ENCODE data around the gene UBE3C. TPM values are rescaled to one million over a fixed set of nuclear protein-coding genes. Genes with fewer than 3 reads are reported as not detected.
A peak's percentile ranks its signal among the peaks of the same experiment; 100 is the strongest.
"Not testable (repeated sequence)": the region's sequence is repeated elsewhere in the genome, so short reads cannot be mapped to it uniquely, and the experiment has no call there.

The UBE3C gene
- total RNA-seq, 1 donor from 2014 or later = 52.1 TPM

GRCh38 chr7:157126921-157127320 lies 11.8 kb upstream of the UBE3C start:
- intact Hi-C loops (cut with micrococcal nuclease) = no loop called here
- ATAC-seq (no peak), DNase-seq (no peak)

GRCh38 chr7:157129200-157129599 lies 9.5 kb upstream of the UBE3C start:
- intact Hi-C loops (cut with micrococcal nuclease) = no loop called here
- no peak for ATAC-seq
- DNase-seq = no peak

- intact Hi-C loops (cut with micrococcal nuclease) = no loop called here
- DNase-seq (no peak), ATAC-seq (no peak)
These were observed 8.7 kb upstream of the UBE3C start for GRCh38 chr7:157129907-157130460.

- ATAC-seq; intact Hi-C loops (cut with micrococcal nuclease); DNase-seq: not testable (repeated sequence)
These were observed 7.9 kb upstream of the UBE3C start for GRCh38 chr7:157130849-157131248.

GRCh38 chr7:157132796-157133195 lies 5.9 kb upstream of the UBE3C start:
- DNase-seq = no peak
- no peak for ATAC-seq
- intact Hi-C loops (cut with micrococcal nuclease) = no loop called here

- ATAC-seq = no peak
- intact Hi-C loops (cut with micrococcal nuclease) = no loop called here
- no peak for DNase-seq
These were observed 5.4 kb upstream of the UBE3C start for GRCh38 chr7:157133304-157133703.

GRCh38 chr7:157136372-157136771 lies 2.4 kb upstream of the UBE3C start:
- intact Hi-C loops (cut with micrococcal nuclease) = no loop called here

GRCh38 chr7:157138101-157138423 lies 664 bp upstream of the UBE3C start:
- DNase-seq = no peak
- ATAC-seq = no peak
- intact Hi-C loops (cut with micrococcal nuclease) = no loop called here

More at GRCh38 chr7:157136372-157136771, 2.4 kb upstream of the UBE3C start:
- DNase-seq = no peak
- ATAC-seq = no peak

GRCh38 chr7:157139111-157139809 lies 534 bp downstream of the UBE3C start:
- intact Hi-C loops (cut with micrococcal nuclease) = no loop called here
- ATAC-seq (peak; percentile 81), DNase-seq (peak; percentile 75)

- intact Hi-C loops (cut with micrococcal nuclease) = no loop called here
- ATAC-seq (no peak), DNase-seq (no peak)
These were observed 1.2 kb downstream of the UBE3C start for GRCh38 chr7:157139810-157140510.

GRCh38 chr7:157140511-157140905 lies 1.8 kb downstream of the UBE3C start:
- no peak for DNase-seq
- intact Hi-C loops (cut with micrococcal nuclease) = no loop called here
- no peak for ATAC-seq

GRCh38 chr7:157141525-157142060 lies 2.9 kb downstream of the UBE3C start:
- no peak for ATAC-seq
- intact Hi-C loops (cut with micrococcal nuclease) = no loop called here
- no peak for DNase-seq

- DNase-seq = no peak
- ATAC-seq = no peak
- intact Hi-C loops (cut with micrococcal nuclease) = no loop called here
These were observed 5.1 kb downstream of the UBE3C start for GRCh38 chr7:157143788-157144187.

GRCh38 chr7:157149317-157149716 lies 10.6 kb downstream of the UBE3C start:
- ATAC-seq = no peak
- DNase-seq = no peak
- intact Hi-C loops (cut with micrococcal nuclease) = no loop called here

- DNase-seq = peak; percentile 70
- ATAC-seq = peak; percentile 93
- intact Hi-C loops (cut with micrococcal nuclease) = no loop called here
These were observed 12.2 kb downstream of the UBE3C start for GRCh38 chr7:157150882-157151281.

GRCh38 chr7:157151626-157152339 lies 13.1 kb downstream of the UBE3C start:
- DNase-seq (no peak), ATAC-seq (no peak)
- intact Hi-C loops (cut with micrococcal nuclease) = no loop called here

- intact Hi-C loops (cut with micrococcal nuclease) = no loop called here
- ATAC-seq (no peak), DNase-seq (no peak)
These were observed 13.7 kb downstream of the UBE3C start for GRCh38 chr7:157152391-157152937.

GRCh38 chr7:157153260-157153659 lies 14.5 kb downstream of the UBE3C start:
- DNase-seq = no peak
- intact Hi-C loops (cut with micrococcal nuclease) = no loop called here
- no peak for ATAC-seq

- intact Hi-C loops (cut with micrococcal nuclease) = no loop called here
- DNase-seq (no peak), ATAC-seq (no peak)
These were observed 17.2 kb downstream of the UBE3C start for GRCh38 chr7:157155959-157156358.

GRCh38 chr7:157158400-157158799 lies 19.7 kb downstream of the UBE3C start:
- ATAC-seq (no peak), DNase-seq (no peak)
- intact Hi-C loops (cut with micrococcal nuclease) = no loop called here

Data from left ventricle myocardium superior (tissue), 1 donor.